Caco-2 (cell line): ENCODE results near the gene NSD1. TPM values are rescaled to one million over a fixed set of nuclear protein-coding genes. Genes with fewer than 3 reads are reported as not detected.

Experiments used
- BruUV-seq: library from RNA; stranded (reverse); fragments of 400-500 nt; replicated peaks from 2 replicates; lab custom pipeline; 2021; lab: Mats Ljungman, UMichigan
- CTCF ChIA-PET: fragments of 300-600 bp; sonication (Branson Sonifier 250); formaldehyde crosslinking; loops from one replicate; lab custom pipeline; 2022; ENCODE audit warnings: antibody characterized with exemption; lab: Charles Lee
- POLR2A ChIA-PET: fragments of 300-600 bp; sonication (Branson Sonifier 250); formaldehyde crosslinking; loops from one replicate; lab custom pipeline; 2022; ENCODE audit warnings: antibody characterized with exemption; lab: Charles Lee
- DNase-seq, 2 experiments: peaks; one replicate each; pipeline versions ENCODE4 v3.0.0 to v3.0.0-alpha.2; 2020 to 2022
- H3K27me3 ChIP-seq: replicated peaks from 2 replicates; pipeline ENCODE4 v1.6.0; 2011; ENCODE audit warnings: low read length; ENCODE audit not compliant: control insufficient read depth, insufficient read depth
- H3K36me3 ChIP-seq: 2 replicates; pipeline ENCODE4 v1.5.1; 2011; ENCODE audit warnings: low read length; ENCODE audit not compliant: control insufficient read depth, insufficient read depth
- H3K4me1 ChIP-seq: fragments of 250-450 bp; sonication (Bioruptor Pico); 2 replicates; pipeline ENCODE4 v1.5.1; 2020; ENCODE audit warnings: mild to moderate bottlenecking
- H3K4me3 ChIP-seq: 2 replicates; pipeline ENCODE4 v1.5.1; 2011; ENCODE audit warnings: low read depth, mild to moderate bottlenecking, control low read depth, low read length
- H3K9me3 ChIP-seq: fragments of 250-450 bp; sonication (Bioruptor Pico); 2 replicates; pipeline ENCODE4 v1.5.1; 2020; ENCODE audit warnings: mild to moderate bottlenecking, moderate library complexity
- H3K27ac Mint-ChIP-seq: one replicate; pipeline ENCODE4 v1.8.0; 2022; ENCODE audit warnings: mixed read lengths; ENCODE audit not compliant: unreplicated experiment
- H3K27me3 Mint-ChIP-seq: one replicate; pipeline ENCODE4 v1.8.0; 2022; ENCODE audit warnings: mixed read lengths; ENCODE audit not compliant: insufficient read depth, unreplicated experiment
- H3K36me3 Mint-ChIP-seq: one replicate; pipeline ENCODE4 v1.8.0; 2022; ENCODE audit warnings: mild to moderate bottlenecking, mixed read lengths; ENCODE audit not compliant: insufficient read depth, unreplicated experiment
- H3K4me1 Mint-ChIP-seq: one replicate; pipeline ENCODE4 v1.8.0; 2022; ENCODE audit warnings: low read depth, mixed read lengths; ENCODE audit not compliant: unreplicated experiment
- H3K4me3 Mint-ChIP-seq: one replicate; pipeline ENCODE4 v1.8.0; 2022; ENCODE audit warnings: mild to moderate bottlenecking, moderate library complexity, mixed read lengths; ENCODE audit not compliant: unreplicated experiment
- H3K9me3 Mint-ChIP-seq: one replicate; pipeline ENCODE4 v1.8.0; 2022; ENCODE audit warnings: mixed read lengths; ENCODE audit not compliant: unreplicated experiment
- CTCF ChIP-seq, 2 experiments: fragments of 200-600 bp in 1 of 2; IDR thresholded peaks; 1 replicate in 1 of 2; 2 replicates in 1 of 2; pipeline versions ENCODE4 v1.5.1 to v1.8.0; 2011 to 2022; ENCODE audit warnings: antibody characterized with exemption in 1 of 2, control low read depth in 1 of 2, inconsistent platforms in 1 of 2, low read depth in 1 of 2, low read length in 1 of 2, mild to moderate bottlenecking in 1 of 2, moderate library complexity in 1 of 2; ENCODE audit not compliant: insufficient read depth in 1 of 2, severe bottlenecking in 1 of 2, unreplicated experiment in 1 of 2
- intact Hi-C: fragments of 100-400 bp; cut with micrococcal nuclease; formaldehyde crosslinking; loops from one replicate; pipeline ENCODE4 v1.10.0; 2022; ENCODE audit not compliant: unreplicated experiment
- total RNA-seq: library from RNA; stranded (reverse); gene quantifications from 2 replicates; pipeline ENCODE4 v1.2.3, GENCODE V29; 2022

Gene NSD1
- total RNA-seq, 1 experiment from 2014 or later: 67.4 TPM

DNA sequence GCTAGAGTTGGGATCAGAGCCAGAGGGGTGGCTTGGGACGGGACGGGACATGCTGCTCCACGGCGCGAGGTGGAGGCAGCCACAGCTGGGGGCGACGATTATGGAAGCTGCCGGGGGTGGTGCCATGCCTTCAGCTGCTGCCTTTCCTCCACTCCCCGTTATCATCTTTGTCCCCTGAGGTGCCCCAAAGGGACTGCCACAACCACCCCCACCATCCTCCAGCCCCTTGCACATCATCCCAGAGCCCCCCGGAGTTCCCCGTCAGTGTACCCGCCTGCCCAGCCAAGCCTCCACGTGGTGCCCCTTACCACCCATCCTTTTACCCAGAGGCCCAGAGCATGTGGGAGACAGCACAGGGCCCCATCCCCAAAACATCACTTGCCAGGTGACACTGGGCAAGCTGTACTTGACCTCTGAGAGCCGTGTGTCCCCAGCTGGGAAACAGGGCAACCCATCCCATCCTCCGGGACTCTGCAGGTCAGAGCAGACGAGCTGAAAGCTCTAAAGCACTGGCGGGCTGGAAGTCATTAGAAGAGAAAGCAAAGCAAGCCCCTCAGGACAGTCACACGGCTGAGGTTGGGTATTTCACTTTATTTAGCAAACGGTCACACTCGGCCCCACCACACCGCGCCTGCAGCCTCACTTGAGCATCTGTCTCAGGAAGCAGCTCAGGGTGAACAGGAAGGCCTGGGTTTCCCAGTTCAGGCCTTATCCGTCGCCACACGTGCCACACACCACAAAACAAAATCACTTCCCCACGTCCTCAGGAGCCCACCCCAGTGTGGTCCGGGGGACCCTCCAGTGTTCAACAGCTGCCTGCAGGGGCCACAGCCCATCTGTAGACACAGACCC, 197.6 kb downstream of the NSD1 start:
- Histone ChIP-seq H3K4me3 (no peak overlapping the region), H3K27me3 (no peaks in the 10 kb centered on the region), H3K4me1 (peaks cover 20% of the 10 kb centered on the region), H3K36me3 (no peaks in the 10 kb centered on the region; the same call in 1 of the 2 replicates), H3K9me3 (no peaks in the 10 kb centered on the region)
- Mint-ChIP-seq H3K36me3 (peaks cover 75% of the 10 kb centered on the region), H3K4me3 (no peak overlapping the region), H3K4me1 (peaks cover 17% of the 10 kb centered on the region), H3K9me3 (peaks cover 8% of the 10 kb centered on the region), H3K27ac (no peak overlapping the region), H3K27me3 (no peaks in the 10 kb centered on the region)
- TF ChIP-seq CTCF (IDR thresholded peaks at IDR 0.05; ENCODE audit: insufficient read depth in 1 of 2, low read depth in 1 of 2, low read length in 1 of 2, severe bottlenecking in 1 of 2, unreplicated experiment in 1 of 2): no peak
- ChIA-PET CTCF (interaction anchor here (0.6 kb wide), 1 partner anchor 38 kb away, joined by 3 read pairs; no protein-coding TSS in a partner anchor), POLR2A (interaction anchor here (0.5 to 0.6 kb wide), 2 partner anchors 66 to 335 kb away, joined by 3 read pairs; no protein-coding TSS in a partner anchor)
- intact Hi-C loops: no loop called here
- BruUV-seq: no TSS peak
- DNase-seq: no peak

DNA sequence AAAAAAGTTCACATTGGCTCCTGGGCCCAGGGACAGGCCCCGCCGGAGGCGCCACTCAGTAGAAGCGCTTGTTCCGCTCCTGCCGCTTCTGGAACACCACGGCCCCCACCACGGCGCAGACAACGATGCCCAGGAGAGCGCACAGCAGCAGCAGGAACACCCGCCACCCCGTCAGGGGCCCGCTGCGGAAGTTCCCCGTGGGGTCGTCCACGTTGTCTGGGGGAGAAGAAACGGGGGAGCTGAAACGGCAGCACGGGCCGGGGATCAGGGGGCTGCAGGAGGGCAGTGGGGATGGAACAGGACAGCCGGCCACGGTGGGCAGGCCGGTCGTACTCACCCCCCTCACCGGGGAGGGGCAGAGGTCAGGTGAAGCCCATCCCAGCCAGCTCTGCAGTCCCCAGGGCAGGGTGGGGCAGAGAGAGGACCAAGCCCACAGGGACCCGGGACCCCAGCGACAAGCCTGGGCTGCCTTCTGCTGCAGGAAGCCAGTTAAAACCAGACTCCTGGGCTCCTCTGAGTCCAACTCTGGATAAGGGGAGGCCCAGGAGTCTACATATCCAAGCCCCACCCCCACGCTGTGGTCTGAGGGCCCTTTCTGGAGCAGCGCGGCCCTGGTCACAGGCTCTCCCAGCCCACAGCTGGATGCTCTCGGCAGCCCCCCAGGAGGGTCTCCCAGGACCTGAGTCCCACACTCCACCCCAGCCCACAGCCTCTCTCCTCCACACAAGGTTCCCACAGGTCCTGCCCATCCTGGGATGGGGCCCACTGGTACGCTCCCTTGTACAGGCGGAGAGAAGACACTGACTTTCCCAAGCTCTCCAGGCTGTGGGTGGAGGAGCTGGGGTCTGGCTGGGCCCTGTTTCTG, 198.7 kb downstream of the NSD1 start:
- no peak for DNase-seq
- no TSS peak for BruUV-seq
- Histone ChIP-seq H3K9me3 (no peaks in the 10 kb centered on the region), H3K4me1 (peaks cover 13% of the 10 kb centered on the region), H3K4me3 (no peak overlapping the region), H3K36me3 (no peaks in the 10 kb centered on the region; the same call in 1 of the 2 replicates), H3K27me3 (no peaks in the 10 kb centered on the region)
- H3K27me3 Mint-ChIP-seq: no peaks in the 10 kb centered on the region
- ChIA-PET POLR2A (no interaction called here), CTCF (no interaction called here)
- H3K4me1 Mint-ChIP-seq: peaks cover 13% of the 10 kb centered on the region
- peaks cover 75% of the 10 kb centered on the region for H3K36me3 Mint-ChIP-seq
- no peak overlapping the region for H3K27ac Mint-ChIP-seq
- H3K4me3 Mint-ChIP-seq: no peak overlapping the region
- intact Hi-C loops: no loop called here
- H3K9me3 Mint-ChIP-seq: no peaks in the 10 kb centered on the region
- no peak for TF ChIP-seq CTCF (IDR thresholded peaks at IDR 0.05; ENCODE audit: insufficient read depth in 1 of 2, low read depth in 1 of 2, low read length in 1 of 2, severe bottlenecking in 1 of 2, unreplicated experiment in 1 of 2)

DNA sequence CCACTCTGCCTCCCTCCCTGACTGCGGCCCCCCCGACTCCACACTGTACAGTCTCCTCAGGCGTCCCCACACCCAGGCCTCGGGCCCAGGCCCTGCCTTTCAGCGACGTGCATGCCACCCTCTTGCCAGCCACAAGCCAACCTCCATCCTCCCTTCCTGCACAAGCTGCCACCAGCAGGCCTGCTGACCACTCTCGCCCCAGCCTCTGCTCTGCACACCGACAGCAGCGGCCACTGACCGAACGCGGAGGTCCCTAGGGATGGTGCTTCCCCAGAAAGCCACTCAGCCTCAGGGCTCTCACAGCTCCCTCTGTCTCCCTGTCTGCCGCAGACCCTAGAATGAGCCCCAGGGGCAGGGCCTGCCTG, 199.3 kb downstream of the NSD1 start:
- Mint-ChIP-seq H3K27ac (no peak overlapping the region), H3K4me1 (peaks cover 9% of the 10 kb centered on the region), H3K9me3 (no peaks in the 10 kb centered on the region), H3K36me3 (peaks cover 76% of the 10 kb centered on the region), H3K4me3 (no peak overlapping the region), H3K27me3 (no peaks in the 10 kb centered on the region)
- H3K9me3 ChIP-seq: no peaks in the 10 kb centered on the region
- H3K36me3 ChIP-seq: peaks cover under 1% of the 10 kb centered on the region; the same call in 1 of the 2 replicates
- no peak for TF ChIP-seq CTCF (IDR thresholded peaks at IDR 0.05; ENCODE audit: insufficient read depth in 1 of 2, low read depth in 1 of 2, low read length in 1 of 2, severe bottlenecking in 1 of 2, unreplicated experiment in 1 of 2)
- BruUV-seq: no TSS peak
- no peak for DNase-seq
- intact Hi-C loops: no loop called here
- H3K27me3 ChIP-seq: no peaks in the 10 kb centered on the region
- ChIA-PET POLR2A (no interaction called here), CTCF (no interaction called here)
- no peak overlapping the region for H3K4me3 ChIP-seq
- H3K4me1 ChIP-seq: peaks cover 8% of the 10 kb centered on the region
